Cardiac fibroblast (primary cell): ENCODE measurements around the gene ZNF536.
"Not testable (repeated sequence)": the region's sequence is repeated elsewhere in the genome, so short reads cannot be mapped to it uniquely, and the experiment has no call there.

Source experiments
- DNase-seq, 2 donors: peaks; one replicate each; pipeline versions ENCODE4 v3.0.0 to v3.0.0-alpha.2; 2010; ENCODE audit warnings: low read depth in 2 of 2
- H3K4me3 ChIP-seq, 2 donors: replicated peaks in 1 of 2; 1 replicate in 1 of 2; 2 replicates in 1 of 2; pipeline ENCODE4 v1.5.1; 2011; ENCODE audit warnings: low read depth in 2 of 2, low read length in 2 of 2, mild to moderate bottlenecking in 2 of 2, moderate library complexity in 1 of 2
- TF ChIP-seq, protein P1 (sequence below): IDR thresholded peaks from one replicate; pipeline ENCODE4 v1.5.1; 2011; ENCODE audit warnings: low read depth, mild to moderate bottlenecking, low read length, inconsistent platforms

The ZNF536 gene

GRCh38 chr19:30341611-30342201 lies 30.5 kb upstream of the ZNF536 start:
- DNase-seq = no peak
- TF ChIP-seq, protein P1, sequence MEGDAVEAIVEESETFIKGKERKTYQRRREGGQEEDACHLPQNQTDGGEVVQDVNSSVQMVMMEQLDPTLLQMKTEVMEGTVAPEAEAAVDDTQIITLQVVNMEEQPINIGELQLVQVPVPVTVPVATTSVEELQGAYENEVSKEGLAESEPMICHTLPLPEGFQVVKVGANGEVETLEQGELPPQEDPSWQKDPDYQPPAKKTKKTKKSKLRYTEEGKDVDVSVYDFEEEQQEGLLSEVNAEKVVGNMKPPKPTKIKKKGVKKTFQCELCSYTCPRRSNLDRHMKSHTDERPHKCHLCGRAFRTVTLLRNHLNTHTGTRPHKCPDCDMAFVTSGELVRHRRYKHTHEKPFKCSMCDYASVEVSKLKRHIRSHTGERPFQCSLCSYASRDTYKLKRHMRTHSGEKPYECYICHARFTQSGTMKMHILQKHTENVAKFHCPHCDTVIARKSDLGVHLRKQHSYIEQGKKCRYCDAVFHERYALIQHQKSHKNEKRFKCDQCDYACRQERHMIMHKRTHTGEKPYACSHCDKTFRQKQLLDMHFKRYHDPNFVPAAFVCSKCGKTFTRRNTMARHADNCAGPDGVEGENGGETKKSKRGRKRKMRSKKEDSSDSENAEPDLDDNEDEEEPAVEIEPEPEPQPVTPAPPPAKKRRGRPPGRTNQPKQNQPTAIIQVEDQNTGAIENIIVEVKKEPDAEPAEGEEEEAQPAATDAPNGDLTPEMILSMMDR = no peak
- H3K4me3 ChIP-seq = no peak overlapping the region

DNA sequence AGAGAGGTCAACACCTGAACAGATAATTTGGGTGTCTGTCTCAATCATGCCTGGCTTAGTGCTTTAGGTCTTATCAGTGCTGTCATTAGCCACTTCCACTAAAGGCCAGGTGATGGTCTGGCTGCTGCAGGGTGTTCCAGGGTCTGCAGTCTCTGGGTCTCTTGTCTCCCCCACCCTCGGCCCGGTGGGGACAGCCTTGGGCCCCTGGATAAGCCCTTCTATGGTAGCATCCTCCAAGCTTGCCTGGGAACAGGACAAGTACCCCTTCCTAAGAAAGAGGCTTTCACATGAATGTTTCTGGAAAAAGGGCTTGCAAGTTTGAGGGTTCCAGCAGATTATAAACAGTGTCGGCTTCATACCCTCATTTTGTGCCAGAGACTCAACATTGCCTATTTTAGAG lies 29.3 kb upstream of the ZNF536 start:
- DNase-seq = no peak
- TF ChIP-seq, protein P1 = no peak
- no peak overlapping the region for H3K4me3 ChIP-seq

- no peak overlapping the region for H3K4me3 ChIP-seq
- DNase-seq = no peak
- TF ChIP-seq, protein P1 = no peak
These were observed 27.4 kb upstream of the ZNF536 start for GRCh38 chr19:30344446-30345425.

GRCh38 chr19:30345686-30346085 lies 26.5 kb upstream of the ZNF536 start:
- TF ChIP-seq, protein P1 = no peak
- no peak overlapping the region for H3K4me3 ChIP-seq

GRCh38 chr19:30346468-30346867 lies 25.7 kb upstream of the ZNF536 start:
- H3K4me3 ChIP-seq = not testable (repeated sequence)

More at GRCh38 chr19:30345686-30346085, 26.5 kb upstream of the ZNF536 start:
- no peak for DNase-seq

GRCh38 chr19:30349131-30349730 lies 23.0 kb upstream of the ZNF536 start:
- no peak overlapping the region for H3K4me3 ChIP-seq
- TF ChIP-seq, protein P1 = no peak
- DNase-seq = no peak

More at GRCh38 chr19:30346468-30346867, 25.7 kb upstream of the ZNF536 start:
- DNase-seq = not testable (repeated sequence)
